ENCODE data around the gene ARHGAP40. TPM values are rescaled to one million over a fixed set of nuclear protein-coding genes. Genes with fewer than 3 reads are reported as not detected.
"Not testable (repeated sequence)": the region's sequence is repeated elsewhere in the genome, so short reads cannot be mapped to it uniquely, and the experiment has no call there.

ARHGAP40 gene
- total and polyA plus RNA-seq, 4 donors, result 0.57 to 5.0 (median 1.1) TPM

- not testable (repeated sequence) for H3K27me3 ChIP-seq (ENCODE audit: control insufficient read depth in 3 of 3, insufficient read depth in 3 of 3, low read length in 2 of 3); H3K4me3 ChIP-seq; H3K4me1 ChIP-seq (ENCODE audit: control insufficient read depth in 5 of 5, insufficient read depth in 5 of 5, low read length in 5 of 5); H3K9me3 ChIP-seq (ENCODE audit: control insufficient read depth in 4 of 4, insufficient read depth in 3 of 4, low read length in 3 of 4); DNase-seq; H3K9ac ChIP-seq (ENCODE audit: insufficient read depth in 1 of 2, low read length in 2 of 2); H3K27ac ChIP-seq (ENCODE audit: low read depth in 1 of 2, low read length in 1 of 2); H3K36me3 ChIP-seq (ENCODE audit: control insufficient read depth in 4 of 4, insufficient read depth in 4 of 4, low read length in 4 of 4); ATAC-seq (ENCODE audit: insufficient read depth, low FRiP score)
- 88% methylated on average over 15 of the region's 15 CpGs for WGBS, 2 donors
These were observed 5.7 kb upstream of the ARHGAP40 start for GRCh38 chr20:38595886-38596285.

DNA sequence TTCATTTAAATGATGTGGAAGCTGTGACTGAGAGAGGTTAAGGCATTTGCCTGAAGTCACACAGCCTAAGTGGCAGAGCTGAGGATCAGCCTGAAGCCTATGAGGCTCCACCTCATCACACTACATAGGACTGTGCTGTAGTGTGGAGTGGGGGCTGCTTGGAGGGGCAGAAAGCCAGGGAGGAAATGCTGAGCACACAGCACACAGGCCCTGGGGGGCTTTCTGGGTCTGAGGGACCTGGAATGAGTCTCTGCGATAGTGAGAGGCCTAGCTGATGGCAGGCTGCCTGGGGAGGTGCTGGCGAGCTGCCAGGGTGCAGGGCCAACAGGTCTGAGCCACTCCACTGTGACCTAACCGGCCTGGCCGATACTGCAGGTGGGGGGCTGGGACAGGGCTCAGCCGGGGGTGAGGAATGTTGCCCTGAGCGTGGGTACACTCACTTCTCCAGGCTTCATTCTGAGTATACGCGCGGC is 2.2 kb upstream of the ARHGAP40 start:
- no peak overlapping the region for H3K27ac ChIP-seq (ENCODE audit: low read depth in 1 of 2, low read length in 1 of 2)
- WGBS, 2 donors, result 43 to 68% methylated on average over 9 of the region's 9 CpGs
- DNase-seq, result peak; percentile 24 to 62 (median 50)

DNA sequence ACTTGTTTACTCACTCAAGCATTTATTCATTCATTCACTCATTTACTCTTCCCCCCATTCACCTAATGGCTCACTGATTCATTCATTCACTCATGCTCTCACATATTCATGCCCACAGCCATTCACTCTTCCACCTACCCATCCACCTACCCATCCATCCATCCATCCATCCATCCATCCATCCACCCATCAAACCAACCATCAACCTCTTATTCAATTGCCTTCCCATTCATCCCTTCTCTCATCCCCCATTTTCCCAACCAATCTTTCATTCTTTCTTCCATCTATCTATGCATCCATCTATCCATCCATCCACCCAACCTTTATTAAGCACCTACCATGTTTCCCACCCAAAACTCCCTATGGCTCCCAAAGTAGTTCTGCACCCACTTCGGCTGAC is 1.6 kb upstream of the ARHGAP40 start:
- 97 to 100% methylated on average over 1 of the region's 1 CpG for WGBS, 2 donors
- H3K27me3 ChIP-seq (ENCODE audit: control insufficient read depth in 3 of 3, insufficient read depth in 3 of 3, low read length in 2 of 3), result peaks cover 0 to 22% (median 18%) of the 10 kb centered on the region in 3 donors
- H3K36me3 ChIP-seq (ENCODE audit: control insufficient read depth in 4 of 4, insufficient read depth in 4 of 4, low read length in 4 of 4), result no peaks in the 10 kb centered on the region
- H3K9me3 ChIP-seq (ENCODE audit: control insufficient read depth in 4 of 4, insufficient read depth in 3 of 4, low read length in 3 of 4), result peaks cover 0 to 4% (median 0%) of the 10 kb centered on the region in 4 donors
- H3K4me1 ChIP-seq (ENCODE audit: control insufficient read depth in 5 of 5, insufficient read depth in 5 of 5, low read length in 5 of 5), result peaks cover 0 to 3% (median 0%) of the 10 kb centered on the region in 5 donors
- ATAC-seq (ENCODE audit: insufficient read depth, low FRiP score), result no peak
- TF ChIP-seq, protein P1, sequence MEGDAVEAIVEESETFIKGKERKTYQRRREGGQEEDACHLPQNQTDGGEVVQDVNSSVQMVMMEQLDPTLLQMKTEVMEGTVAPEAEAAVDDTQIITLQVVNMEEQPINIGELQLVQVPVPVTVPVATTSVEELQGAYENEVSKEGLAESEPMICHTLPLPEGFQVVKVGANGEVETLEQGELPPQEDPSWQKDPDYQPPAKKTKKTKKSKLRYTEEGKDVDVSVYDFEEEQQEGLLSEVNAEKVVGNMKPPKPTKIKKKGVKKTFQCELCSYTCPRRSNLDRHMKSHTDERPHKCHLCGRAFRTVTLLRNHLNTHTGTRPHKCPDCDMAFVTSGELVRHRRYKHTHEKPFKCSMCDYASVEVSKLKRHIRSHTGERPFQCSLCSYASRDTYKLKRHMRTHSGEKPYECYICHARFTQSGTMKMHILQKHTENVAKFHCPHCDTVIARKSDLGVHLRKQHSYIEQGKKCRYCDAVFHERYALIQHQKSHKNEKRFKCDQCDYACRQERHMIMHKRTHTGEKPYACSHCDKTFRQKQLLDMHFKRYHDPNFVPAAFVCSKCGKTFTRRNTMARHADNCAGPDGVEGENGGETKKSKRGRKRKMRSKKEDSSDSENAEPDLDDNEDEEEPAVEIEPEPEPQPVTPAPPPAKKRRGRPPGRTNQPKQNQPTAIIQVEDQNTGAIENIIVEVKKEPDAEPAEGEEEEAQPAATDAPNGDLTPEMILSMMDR (IDR thresholded peaks at IDR 0.05; ENCODE audit: control extremely low read depth, extremely low read depth), result no peak
- no peak overlapping the region for H3K4me3 ChIP-seq
- no peak overlapping the region for H3K9ac ChIP-seq (ENCODE audit: insufficient read depth in 1 of 2, low read length in 2 of 2)
- no peak for DNase-seq
- no peak overlapping the region for H3K27ac ChIP-seq (ENCODE audit: low read depth in 1 of 2, low read length in 1 of 2)

More for the DNA sequence above, 2.2 kb upstream of the ARHGAP40 start:
- peaks cover 0 to 22% (median 18%) of the 10 kb centered on the region in 3 donors for H3K27me3 ChIP-seq (ENCODE audit: control insufficient read depth in 3 of 3, insufficient read depth in 3 of 3, low read length in 2 of 3)
- TF ChIP-seq, protein P1 (IDR thresholded peaks at IDR 0.05; ENCODE audit: control extremely low read depth, extremely low read depth), result no peak
- no peak overlapping the region for H3K4me3 ChIP-seq
- H3K4me1 ChIP-seq (ENCODE audit: control insufficient read depth in 5 of 5, insufficient read depth in 5 of 5, low read length in 5 of 5), result peaks cover 0 to 3% (median 0%) of the 10 kb centered on the region in 5 donors
- no peaks in the 10 kb centered on the region for H3K36me3 ChIP-seq (ENCODE audit: control insufficient read depth in 4 of 4, insufficient read depth in 4 of 4, low read length in 4 of 4)
- peaks cover 0 to 4% (median 0%) of the 10 kb centered on the region in 4 donors for H3K9me3 ChIP-seq (ENCODE audit: control insufficient read depth in 4 of 4, insufficient read depth in 3 of 4, low read length in 3 of 4)
- ATAC-seq (ENCODE audit: insufficient read depth, low FRiP score), result peak; percentile 76
- no peak overlapping the region for H3K9ac ChIP-seq (ENCODE audit: insufficient read depth in 1 of 2, low read length in 2 of 2)

GRCh38 chr20:38602185-38602581 is 574 bp downstream of the ARHGAP40 start:
- WGBS, 2 donors, result 25 to 35% methylated on average over 5 of the region's 5 CpGs
- TF ChIP-seq, protein P1 (IDR thresholded peaks at IDR 0.05; ENCODE audit: control extremely low read depth, extremely low read depth), result no peak
- H3K9ac ChIP-seq (ENCODE audit: insufficient read depth in 1 of 2, low read length in 2 of 2), result no peak overlapping the region
- no peaks in the 10 kb centered on the region for H3K36me3 ChIP-seq (ENCODE audit: control insufficient read depth in 4 of 4, insufficient read depth in 4 of 4, low read length in 4 of 4)
- peaks cover 0 to 29% (median 18%) of the 10 kb centered on the region in 3 donors for H3K27me3 ChIP-seq (ENCODE audit: control insufficient read depth in 3 of 3, insufficient read depth in 3 of 3, low read length in 2 of 3)
- DNase-seq (no peak), ATAC-seq (ENCODE audit: insufficient read depth, low FRiP score) (no peak)
- peaks cover 0 to 3% (median 0%) of the 10 kb centered on the region in 5 donors for H3K4me1 ChIP-seq (ENCODE audit: control insufficient read depth in 5 of 5, insufficient read depth in 5 of 5, low read length in 5 of 5)
- no peak overlapping the region for H3K4me3 ChIP-seq
- H3K9me3 ChIP-seq (ENCODE audit: control insufficient read depth in 4 of 4, insufficient read depth in 3 of 4, low read length in 3 of 4), result peaks cover 0 to 4% (median 0%) of the 10 kb centered on the region in 4 donors
- no peak overlapping the region for H3K27ac ChIP-seq (ENCODE audit: low read depth in 1 of 2, low read length in 1 of 2)

Data from lung (tissue), 12 donors.